HL-60 (cell line): ENCODE results near the gene PRAMEF2.
"Not testable (repeated sequence)": the region's sequence is repeated elsewhere in the genome, so short reads cannot be mapped to it uniquely, and the experiment has no call there.

Experiments used
- DNase-seq, 2 experiments: peaks; one replicate each; pipeline ENCODE4 v3.0.0-alpha.2; 2010 to 2020; ENCODE audit warnings: low read depth in 1 of 2, low spot score in 1 of 2
- H3K27ac ChIP-seq: fragments of 250-450 bp; sonication (Bioruptor Pico); replicated peaks from 2 replicates; pipeline ENCODE4 v1.5.1; 2020; ENCODE audit warnings: mild to moderate bottlenecking, moderate library complexity
- H3K27me3 ChIP-seq: fragments of 250-450 bp; sonication (Bioruptor Pico); 2 replicates; pipeline ENCODE4 v1.5.1; 2021; ENCODE audit warnings: mild to moderate bottlenecking, moderate library complexity; ENCODE audit not compliant: insufficient read depth, poor library complexity, severe bottlenecking
- H3K4me3 ChIP-seq: replicated peaks from 2 replicates; pipeline ENCODE4 v1.5.1; 2011; ENCODE audit warnings: mild to moderate bottlenecking, control low read depth, low read length; ENCODE audit not compliant: insufficient read depth
- CTCF ChIP-seq: IDR thresholded peaks from one replicate; pipeline ENCODE4 v1.5.1; 2011; ENCODE audit warnings: low read length, control low read depth, inconsistent platforms; ENCODE audit not compliant: insufficient read depth
- GABPA ChIP-seq: IDR thresholded peaks from 2 replicates; pipeline ENCODE4 v1.6.1; 2012; ENCODE audit warnings: low read depth
- POLR2AphosphoS5 ChIP-seq: IDR thresholded peaks from 2 replicates; pipeline ENCODE4 v1.6.1; 2012; ENCODE audit warnings: low read depth
- REST ChIP-seq: IDR thresholded peaks from 2 replicates; pipeline ENCODE4 v1.6.1; 2012; ENCODE audit warnings: low read depth; ENCODE audit not compliant: insufficient replicate concordance
- SPI1 ChIP-seq: IDR thresholded peaks from 2 replicates; pipeline ENCODE4 v1.6.1; 2012; ENCODE audit warnings: low read depth, mild to moderate bottlenecking, borderline replicate concordance
- long read RNA-seq: library from polyadenylated mRNA; unstranded; transcript quantifications from one replicate; pipeline ENCODE4 v2.0.0, GENCODE V29; 2020

Gene PRAMEF2
- long read RNA-seq = 0 reads

GRCh38 chr1:12856786-12857185 lies at the start of gene PRAMEF2:
Gene PRAMEF2, plus strand, starts transcription at chr1:12857086. Its CDS starts 1,924 bp downstream, at chr1:12859010.
- DNase-seq, H3K4me3 ChIP-seq, H3K27me3 ChIP-seq, H3K27ac ChIP-seq: not testable (repeated sequence)

- DNase-seq = no peak
- no peak overlapping the region for H3K27ac ChIP-seq
- H3K4me3 ChIP-seq = no peak overlapping the region
- TF ChIP-seq GABPA = no peak
- TF ChIP-seq REST = no peak
- TF ChIP-seq CTCF = no peak
- TF ChIP-seq SPI1 = no peak
- TF ChIP-seq POLR2AphosphoS5 = no peak
- H3K27me3 ChIP-seq = no peaks in the 10 kb centered on the region
These were observed 47.0 kb upstream of the PRAMEF2 start for GRCh38 chr1:12809933-12810332.

- no peak overlapping the region for H3K27ac ChIP-seq
- no peak overlapping the region for H3K4me3 ChIP-seq
- no peak for DNase-seq
- TF ChIP-seq REST (no peak), CTCF (no peak), SPI1 (no peak), POLR2AphosphoS5 (no peak), GABPA (no peak)
- H3K27me3 ChIP-seq = no peaks in the 10 kb centered on the region
These were observed 46.0 kb upstream of the PRAMEF2 start for GRCh38 chr1:12810691-12811408.

GRCh38 chr1:12811409-12811784 lies 45.5 kb upstream of the PRAMEF2 start:
- Histone ChIP-seq H3K27ac (no peak overlapping the region), H3K4me3 (no peak overlapping the region), H3K27me3 (no peaks in the 10 kb centered on the region)
- TF ChIP-seq POLR2AphosphoS5 (no peak), REST (no peak), SPI1 (no peak), CTCF (no peak), GABPA (no peak)
- no peak for DNase-seq

- not testable (repeated sequence) for H3K27me3 ChIP-seq, H3K4me3 ChIP-seq, H3K27ac ChIP-seq, DNase-seq
These were observed 37.8 kb upstream of the PRAMEF2 start for GRCh38 chr1:12819061-12819460.

GRCh38 chr1:12831310-12831709 lies 25.6 kb upstream of the PRAMEF2 start, which contains the start of gene PRAMEF11:
Gene PRAMEF11, minus strand, starts transcription at chr1:12831410. Its CDS starts 2,621 bp downstream, at chr1:12828789.
- not testable (repeated sequence) for DNase-seq, H3K27ac ChIP-seq, H3K27me3 ChIP-seq, H3K4me3 ChIP-seq
